ENCODE data around the gene IL1F10. TPM values are rescaled to one million over a fixed set of nuclear protein-coding genes. Genes with fewer than 3 reads are reported as not detected.

IL1F10 gene
- total RNA-seq, 1 donor from 2014 or later = not detected

DNA sequence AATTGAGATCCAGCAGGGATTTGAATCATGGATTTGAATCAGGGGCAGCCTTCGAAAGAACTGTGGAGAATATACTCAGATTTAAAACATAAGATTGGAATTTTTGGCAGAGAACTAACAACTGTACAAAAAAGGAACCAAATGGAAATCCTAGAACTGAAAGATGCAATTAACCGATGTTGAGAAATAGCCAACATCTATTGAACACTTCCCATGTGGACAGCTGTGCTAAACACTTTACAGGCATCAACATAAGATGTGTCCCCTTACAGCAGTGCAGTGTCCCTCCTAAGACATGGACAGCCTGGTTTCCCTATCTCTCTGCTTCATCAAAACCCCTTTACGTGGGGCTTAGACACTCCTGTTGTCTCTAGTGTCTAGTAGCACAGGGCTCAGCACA, 56.0 kb downstream of the IL1F10 start:
- H3K27me3 ChIP-seq = peaks cover 17% of the 10 kb centered on the region
- H3K9ac ChIP-seq = no peak overlapping the region
- no peaks in the 10 kb centered on the region for H3K36me3 ChIP-seq
- no peaks in the 10 kb centered on the region for H3K9me3 ChIP-seq (ENCODE audit: low read depth)
- no peaks in the 10 kb centered on the region for H3K36me3 Mint-ChIP-seq
- no peak overlapping the region for H3K4me3 Mint-ChIP-seq
- no peaks in the 10 kb centered on the region for H3K9me3 Mint-ChIP-seq
- H3K4me2 ChIP-seq = no peak overlapping the region
- H4K20me1 ChIP-seq (ENCODE audit: low read depth) = no peaks in the 10 kb centered on the region
- TF ChIP-seq CTCF (IDR thresholded peaks at IDR 0.05) (no peak), EZH2 (IDR thresholded peaks at IDR 0.05) (no peak), EZH2phosphoT487 (IDR thresholded peaks at IDR 0.05) (no peak)
- no peak overlapping the region for H2AFZ ChIP-seq (replicated peaks)
- DNase-seq (ENCODE audit: low spot score) = no peak
- no peaks in the 10 kb centered on the region for H3K4me1 ChIP-seq
- peaks cover 8% of the 10 kb centered on the region for H3K27me3 Mint-ChIP-seq (ENCODE audit: insufficient read depth, low read depth)
- H3F3A ChIP-seq (ENCODE audit: low read depth) = no peaks in the 10 kb centered on the region
- no peaks in the 10 kb centered on the region for H3K79me2 ChIP-seq (ENCODE audit: low read depth)
- H3K27ac Mint-ChIP-seq = no peak overlapping the region
- no peaks in the 10 kb centered on the region for H3K4me1 Mint-ChIP-seq
- no peak overlapping the region for H3K27ac ChIP-seq
- no peak overlapping the region for H3K4me3 ChIP-seq

DNA sequence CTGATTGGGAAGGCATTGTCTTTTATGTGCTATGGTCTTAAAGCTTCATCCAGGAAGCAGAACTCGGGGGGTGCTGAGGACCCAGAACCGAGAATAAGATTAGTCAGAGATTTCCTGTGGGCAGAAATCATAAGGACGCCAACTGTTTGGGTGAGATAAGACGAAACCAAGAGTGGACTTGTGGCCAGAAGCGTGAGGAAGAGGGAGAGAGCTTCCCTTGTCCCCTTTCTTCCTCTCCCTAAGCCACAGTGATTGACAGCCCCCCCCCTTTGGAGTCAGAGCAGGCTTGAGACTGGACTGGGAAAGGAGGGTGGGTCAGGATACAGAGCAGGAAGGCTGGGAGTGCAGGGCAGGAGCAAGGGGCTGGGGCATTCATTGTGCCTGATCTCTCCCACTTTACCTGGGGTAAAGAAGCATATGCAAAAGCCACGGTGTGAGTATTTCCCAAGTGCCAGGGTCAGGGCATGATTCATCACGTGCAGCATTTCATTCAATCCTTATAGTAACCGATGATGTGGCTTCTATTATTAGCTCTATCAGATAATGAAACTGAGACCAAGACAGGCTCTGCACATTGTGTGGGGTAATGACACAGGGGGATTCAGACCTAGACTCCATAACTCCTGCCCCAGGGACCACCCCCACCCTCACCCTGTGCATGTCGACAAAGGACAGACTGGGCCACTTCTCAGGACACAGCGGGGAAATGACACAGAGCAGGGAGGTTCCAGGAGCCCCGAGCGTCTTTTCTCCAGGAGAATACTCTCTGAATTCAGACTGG, 56.6 kb downstream of the IL1F10 start:
- H3K27me3 ChIP-seq = peaks cover 17% of the 10 kb centered on the region
- no peaks in the 10 kb centered on the region for H3K4me1 ChIP-seq
- no peak overlapping the region for H3K27ac ChIP-seq
- Mint-ChIP-seq H3K4me1 (no peaks in the 10 kb centered on the region), H3K4me3 (no peak overlapping the region), H3K27ac (peak overlapping the region; percentile 65), H3K27me3 (ENCODE audit: insufficient read depth, low read depth) (peaks cover 8% of the 10 kb centered on the region), H3K9me3 (no peaks in the 10 kb centered on the region), H3K36me3 (no peaks in the 10 kb centered on the region)
- H3K9me3 ChIP-seq (ENCODE audit: low read depth) = no peaks in the 10 kb centered on the region
- H3K79me2 ChIP-seq (ENCODE audit: low read depth) = no peaks in the 10 kb centered on the region
- H2AFZ ChIP-seq (replicated peaks) = no peak overlapping the region
- H3K4me2 ChIP-seq = no peak overlapping the region
- H3K9ac ChIP-seq = no peak overlapping the region
- H4K20me1 ChIP-seq (ENCODE audit: low read depth) = no peaks in the 10 kb centered on the region
- no peak overlapping the region for H3K4me3 ChIP-seq
- no peak for DNase-seq (ENCODE audit: low spot score)
- H3K36me3 ChIP-seq = no peaks in the 10 kb centered on the region
- no peaks in the 10 kb centered on the region for H3F3A ChIP-seq (ENCODE audit: low read depth)
- TF ChIP-seq CTCF (IDR thresholded peaks at IDR 0.05) (no peak), EZH2phosphoT487 (IDR thresholded peaks at IDR 0.05) (no peak), EZH2 (IDR thresholded peaks at IDR 0.05) (no peak)

Small RNAs within 50 kb of the gene (small RNA-seq; reads per million reads assigned to genes)
- not detected for gene RNU6-1180P

Other genes with a start within 250 kb of the IL1F10 start
- gene IL1B, start 231.2 kb upstream of the IL1F10 start, total RNA-seq (ENCODE audit: low replicate concordance) = not detected in 2 replicates
- 0.93 TPM in 1 of 2 replicates, not detected in the other for gene IL37, start 156.8 kb upstream of the IL1F10 start, total RNA-seq (ENCODE audit: low replicate concordance)
- gene IL36G, start 90.0 kb upstream of the IL1F10 start, total RNA-seq (ENCODE audit: low replicate concordance) = 0.59 and 1.3 TPM in 2 replicates
- not detected in 2 replicates for gene IL36A, start 62.5 kb upstream of the IL1F10 start, total RNA-seq (ENCODE audit: low replicate concordance)
- gene IL36B, start 15.1 kb upstream of the IL1F10 start, total RNA-seq (ENCODE audit: low replicate concordance) = not detected in 2 replicates
- gene IL36RN, start 8.8 kb upstream of the IL1F10 start, total RNA-seq (ENCODE audit: low replicate concordance) = not detected in 2 replicates
- not detected in 2 replicates for gene IL1RN, start 59.6 kb downstream of the IL1F10 start, total RNA-seq (ENCODE audit: low replicate concordance)
- gene PSD4, start 106.0 kb downstream of the IL1F10 start, total RNA-seq (ENCODE audit: low replicate concordance) = 0.02 and 0.87 TPM in 2 replicates
- gene PAX8, start 211.0 kb downstream of the IL1F10 start, total RNA-seq (ENCODE audit: low replicate concordance) = 1.4 and 2.9 TPM in 2 replicates